WTC11 (cell line): Measurements from ENCODE around the gene CLECL1. TPM values are rescaled to one million over a fixed set of nuclear protein-coding genes. Genes with fewer than 3 reads are reported as not detected.

Experiments
- ATAC-seq: fragments of 200-7000 bp; cut with Tn5 transposase; 2 replicates; pipeline ENCODE4 v1.10.0; 2021; ENCODE audit warnings: mild to moderate bottlenecking, moderate library complexity
- CTCF ChIA-PET: fragments of 300-600 bp; sonication (Branson Sonifier 250); formaldehyde crosslinking; loops from one replicate; lab custom pipeline; 2021; ENCODE audit warnings: antibody characterized with exemption; lab: Charles Lee
- POLR2A ChIA-PET: fragments of 350-600 bp; sonication (Branson Sonifier 250); formaldehyde crosslinking; loops from one replicate; lab custom pipeline; 2021; ENCODE audit warnings: antibody characterized with exemption; lab: Charles Lee
- DNase-seq: peaks from one replicate; pipeline ENCODE4 v3.0.0; 2021; ENCODE audit warnings: low spot score
- H3K27ac Mint-ChIP-seq: 2 replicates; pipeline ENCODE4 v1.8.0; 2021; ENCODE audit warnings: mixed read lengths
- H3K27me3 Mint-ChIP-seq: 2 replicates; pipeline ENCODE4 v1.8.0; 2021; ENCODE audit warnings: low read depth, mild to moderate bottlenecking, moderate library complexity, mixed read lengths
- H3K36me3 Mint-ChIP-seq: 2 replicates; pipeline ENCODE4 v1.8.0; 2021; ENCODE audit warnings: mixed read lengths
- H3K4me1 Mint-ChIP-seq: 2 replicates; pipeline ENCODE4 v1.8.0; 2022; ENCODE audit warnings: mixed read lengths
- H3K4me3 Mint-ChIP-seq: 2 replicates; pipeline ENCODE4 v1.8.0; 2021; ENCODE audit warnings: mild to moderate bottlenecking, moderate library complexity, mixed read lengths
- H3K9me3 Mint-ChIP-seq: 2 replicates; pipeline ENCODE4 v1.8.0; 2021; ENCODE audit warnings: mixed read lengths
- ATF1 ChIP-seq: sonication (generic); formaldehyde crosslinking; IDR thresholded peaks from 2 replicates; pipeline ENCODE4 v1.8.1; 2023; ENCODE audit warnings: mild to moderate bottlenecking, moderate library complexity, missing genetic modification reagents
- CDX4 ChIP-seq: fragments of 250-450 bp; sonication (Bioruptor Pico); IDR thresholded peaks from 2 replicates; pipeline ENCODE4 v1.9.0; 2021; ENCODE audit warnings: moderate library complexity, mild to moderate bottlenecking, inconsistent platforms, borderline replicate concordance
- E2F5 ChIP-seq: sonication (generic); formaldehyde crosslinking; IDR thresholded peaks from 2 replicates; pipeline ENCODE4 v1.8.1; 2022; ENCODE audit warnings: mild to moderate bottlenecking, moderate library complexity, missing genetic modification reagents
- ELF4 ChIP-seq: sonication (generic); formaldehyde crosslinking; IDR thresholded peaks from 2 replicates; pipeline ENCODE4 v1.8.1; 2022; ENCODE audit warnings: low read depth, mild to moderate bottlenecking, moderate library complexity, missing genetic modification reagents
- ESRRA ChIP-seq: sonication (generic); formaldehyde crosslinking; IDR thresholded peaks from 2 replicates; pipeline ENCODE4 v1.8.1; 2022; ENCODE audit warnings: mild to moderate bottlenecking, missing genetic modification reagents, borderline replicate concordance
- ETV6 ChIP-seq: sonication (generic); formaldehyde crosslinking; IDR thresholded peaks from 2 replicates; pipeline ENCODE4 v1.8.1; 2022; ENCODE audit warnings: mild to moderate bottlenecking, missing genetic modification reagents
- NFE2L1 ChIP-seq: sonication (generic); formaldehyde crosslinking; IDR thresholded peaks from 2 replicates; pipeline ENCODE4 v1.8.1; 2023; ENCODE audit warnings: missing genetic modification reagents
- NFYB ChIP-seq: sonication (generic); formaldehyde crosslinking; conservative IDR thresholded peaks from 2 replicates; pipeline ENCODE4 v1.8.0; 2022; ENCODE audit warnings: low read depth, missing genetic modification reagents
- NR1H2 ChIP-seq: sonication (generic); formaldehyde crosslinking; IDR thresholded peaks from 2 replicates; pipeline ENCODE4 v1.9.0; 2021; ENCODE audit warnings: mild to moderate bottlenecking, moderate library complexity, missing genetic modification reagents
- NR2C2 ChIP-seq: sonication (generic); formaldehyde crosslinking; IDR thresholded peaks from 2 replicates; pipeline ENCODE4 v1.8.0; 2022; ENCODE audit warnings: mild to moderate bottlenecking, missing genetic modification reagents
- TCF7 ChIP-seq: sonication (generic); formaldehyde crosslinking; IDR thresholded peaks from 2 replicates; pipeline ENCODE4 v1.8.0; 2022; ENCODE audit warnings: mild to moderate bottlenecking, low read depth, missing genetic modification reagents, moderate library complexity
- ZBTB21 ChIP-seq: sonication (generic); formaldehyde crosslinking; IDR thresholded peaks from 2 replicates; pipeline ENCODE4 v1.8.1; 2023; ENCODE audit warnings: mild to moderate bottlenecking, missing genetic modification reagents, borderline replicate concordance
- ZNF121 ChIP-seq: sonication (generic); formaldehyde crosslinking; IDR thresholded peaks from 2 replicates; pipeline ENCODE4 v1.8.0; 2023; ENCODE audit warnings: missing genetic modification reagents
- ZNF138 ChIP-seq: sonication (generic); formaldehyde crosslinking; conservative IDR thresholded peaks from 2 replicates; pipeline ENCODE4 v1.8.1; 2022; ENCODE audit warnings: mild to moderate bottlenecking, moderate library complexity, missing genetic modification reagents
- ZNF219 ChIP-seq: sonication (generic); formaldehyde crosslinking; IDR thresholded peaks from 2 replicates; pipeline ENCODE4 v1.8.0; 2023; ENCODE audit warnings: missing genetic modification reagents, mild to moderate bottlenecking, borderline replicate concordance
- ZNF232 ChIP-seq: sonication (generic); formaldehyde crosslinking; IDR thresholded peaks from 2 replicates; pipeline ENCODE4 v1.8.0; 2022; ENCODE audit warnings: mild to moderate bottlenecking, missing genetic modification reagents
- ZNF671 ChIP-seq: fragments of 250-450 bp; sonication (Bioruptor Pico); IDR thresholded peaks from 2 replicates; pipeline ENCODE4 v1.8.0; 2021; ENCODE audit warnings: mild to moderate bottlenecking
- total RNA-seq: library from RNA; stranded (reverse); gene quantifications from 3 replicates; pipeline ENCODE4 v1.2.3, GENCODE V29; 2021
- TF ChIP-seq, protein P1 (sequence below): fragments of 250-450 bp; sonication (Bioruptor Pico); conservative IDR thresholded peaks from 2 replicates; pipeline ENCODE4 v1.9.0; 2021; ENCODE audit warnings: mild to moderate bottlenecking
- TF ChIP-seq, protein P2 (sequence below): sonication (generic); formaldehyde crosslinking; conservative IDR thresholded peaks from 2 replicates; pipeline ENCODE4 v1.8.1; 2023; ENCODE audit warnings: mild to moderate bottlenecking, low read depth, missing genetic modification reagents, moderate library complexity

The CLECL1 gene
- total RNA-seq, 1 experiment from 2014 or later: not detected

DNA sequence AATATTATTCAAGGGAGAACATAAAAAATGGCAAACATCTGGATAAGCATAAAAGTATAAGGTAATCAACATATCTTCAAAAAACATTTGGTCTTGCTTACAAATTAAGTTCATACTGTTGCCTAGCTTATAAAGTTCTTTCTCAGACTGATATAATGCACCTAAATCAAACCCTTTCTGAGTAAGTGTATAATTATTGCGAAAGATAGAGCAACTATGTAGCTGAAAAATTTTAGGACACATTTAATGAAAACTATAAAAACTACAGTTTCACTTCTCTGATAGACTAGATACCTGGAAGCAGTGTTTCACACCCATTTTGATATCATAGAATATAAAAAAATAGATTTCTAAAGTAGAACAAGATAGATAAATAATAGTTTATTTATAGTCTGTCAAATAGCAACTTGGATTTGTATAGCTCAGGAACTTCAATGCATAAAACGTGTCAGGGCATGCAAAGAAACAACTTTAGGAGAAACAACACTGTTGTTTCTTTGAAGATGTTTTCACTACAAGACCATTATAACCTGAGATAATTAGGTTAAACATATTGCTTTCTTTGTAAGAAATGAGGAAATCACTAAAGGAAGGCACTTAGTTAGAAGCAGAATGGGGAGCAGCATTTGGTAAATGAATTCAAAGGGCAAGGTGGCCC is 7.6 kb downstream of the CLECL1 start:
- ChIA-PET POLR2A (no interaction called here), CTCF (interaction anchor here (1.4 to 1.6 kb wide), 2 partner anchors 17 to 18 kb away, joined by 6 to 8 read pairs; no protein-coding TSS in a partner anchor)
- H3K9me3 Mint-ChIP-seq: no peaks in the 10 kb centered on the region
- no peak overlapping the region for H3K27ac Mint-ChIP-seq
- H3K36me3 Mint-ChIP-seq: no peaks in the 10 kb centered on the region
- no peaks in the 10 kb centered on the region; the same call in 1 of the 2 replicates for H3K4me1 Mint-ChIP-seq
- TF ChIP-seq ZNF138 (CRISPR knock-in tag): no peak
- TF ChIP-seq ZNF671 (CRISPR knock-in tag): no peak
- TF ChIP-seq CDX4: no peak
- TF ChIP-seq, protein P1, sequence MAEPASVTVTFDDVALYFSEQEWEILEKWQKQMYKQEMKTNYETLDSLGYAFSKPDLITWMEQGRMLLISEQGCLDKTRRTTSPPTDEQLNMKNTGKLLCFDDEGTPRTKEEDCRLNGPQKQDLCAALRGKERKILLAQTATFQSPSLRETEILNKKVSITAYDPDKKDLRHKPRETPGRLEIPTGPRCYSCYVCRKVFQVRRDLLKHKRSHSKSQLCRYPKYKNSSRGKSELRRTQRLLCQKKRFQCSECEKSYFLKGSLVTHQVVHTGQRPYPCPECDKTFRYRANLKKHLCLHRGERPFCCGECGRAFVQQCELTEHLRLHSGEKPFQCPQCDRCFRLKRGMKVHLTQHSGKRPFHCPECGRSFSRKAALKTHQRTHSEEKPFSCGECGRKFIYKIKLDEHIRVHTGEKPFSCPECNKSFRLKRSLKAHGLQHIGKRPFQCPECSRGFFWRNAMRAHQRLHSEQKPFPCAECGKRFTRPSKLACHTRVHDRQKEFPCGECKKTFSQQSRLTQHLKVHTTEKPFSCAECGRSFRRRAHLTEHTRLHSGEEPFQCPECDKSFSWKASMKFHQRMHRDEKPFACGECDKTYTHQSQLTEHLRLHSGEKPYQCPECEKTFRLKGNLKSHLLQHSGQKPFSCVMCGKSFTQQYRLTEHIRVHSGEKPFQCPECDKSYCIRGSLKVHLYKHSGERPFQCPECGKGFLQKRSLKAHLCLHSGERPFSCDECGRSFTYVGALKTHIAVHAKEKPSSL (CRISPR knock-in tag): no peak
- no peak for TF ChIP-seq ZNF232 (CRISPR knock-in tag)
- TF ChIP-seq ETV6 (CRISPR knock-in tag): no peak
- TF ChIP-seq NR2C2 (CRISPR knock-in tag): no peak
- no peak for TF ChIP-seq E2F5 (CRISPR knock-in tag)
- TF ChIP-seq NFYB: no peak
- no peak overlapping the region for H3K4me3 Mint-ChIP-seq
- DNase-seq (no peak), ATAC-seq (no peak)
- H3K27me3 Mint-ChIP-seq: no peaks in the 10 kb centered on the region; the same call in 1 of the 2 replicates

- POLR2A ChIA-PET: no interaction called here
These were observed 8.9 kb downstream of the CLECL1 start for GRCh38 chr12:9724023-9724422.

DNA sequence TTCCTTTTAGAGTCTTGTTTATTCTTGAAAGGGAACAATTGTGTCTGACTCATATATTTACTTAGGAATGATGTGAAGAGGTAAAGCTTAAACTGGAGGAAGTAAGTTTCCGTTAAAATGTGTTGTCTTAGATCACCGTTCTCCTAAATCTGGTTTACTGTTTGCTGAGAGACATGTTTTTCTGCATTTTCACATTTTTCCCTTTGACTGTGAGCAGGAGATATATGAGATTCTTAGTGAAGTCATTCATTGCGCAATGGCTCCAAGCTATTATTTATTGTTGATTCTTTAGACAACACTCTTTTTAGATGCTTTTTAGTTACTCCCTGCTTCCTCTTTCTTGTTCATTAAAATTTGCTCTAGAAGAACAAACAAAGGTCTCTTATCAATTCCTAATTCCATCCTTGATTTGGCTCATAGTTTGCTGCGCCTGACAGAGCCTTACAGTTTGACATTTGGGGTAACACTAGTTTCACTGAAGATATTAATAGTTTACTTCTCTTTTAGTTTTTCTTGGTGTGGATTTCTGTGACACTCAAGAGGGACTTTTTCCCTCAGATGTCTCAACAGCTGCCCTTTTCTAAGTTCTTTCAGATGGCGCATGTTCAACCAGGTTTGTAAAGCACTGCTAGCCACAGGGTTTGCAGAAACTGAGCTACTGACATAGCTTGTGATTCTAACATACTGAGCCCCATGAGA is 11.4 kb downstream of the CLECL1 start:
- POLR2A ChIA-PET: no interaction called here
- no peak overlapping the region for H3K4me3 Mint-ChIP-seq
- CTCF ChIA-PET: interaction anchor here (1.0 to 1.6 kb wide), 2 partner anchors 13 to 22 kb away, joined by 4 to 7 read pairs; no protein-coding TSS in a partner anchor
- DNase-seq (no peak), ATAC-seq (no peak)
- TF ChIP-seq ZNF232 (CRISPR knock-in tag): no peak
- no peak for TF ChIP-seq ZNF121 (CRISPR knock-in tag)
- no peak for TF ChIP-seq NR1H2
- no peak for TF ChIP-seq TCF7 (CRISPR knock-in tag)
- TF ChIP-seq, protein P2, sequence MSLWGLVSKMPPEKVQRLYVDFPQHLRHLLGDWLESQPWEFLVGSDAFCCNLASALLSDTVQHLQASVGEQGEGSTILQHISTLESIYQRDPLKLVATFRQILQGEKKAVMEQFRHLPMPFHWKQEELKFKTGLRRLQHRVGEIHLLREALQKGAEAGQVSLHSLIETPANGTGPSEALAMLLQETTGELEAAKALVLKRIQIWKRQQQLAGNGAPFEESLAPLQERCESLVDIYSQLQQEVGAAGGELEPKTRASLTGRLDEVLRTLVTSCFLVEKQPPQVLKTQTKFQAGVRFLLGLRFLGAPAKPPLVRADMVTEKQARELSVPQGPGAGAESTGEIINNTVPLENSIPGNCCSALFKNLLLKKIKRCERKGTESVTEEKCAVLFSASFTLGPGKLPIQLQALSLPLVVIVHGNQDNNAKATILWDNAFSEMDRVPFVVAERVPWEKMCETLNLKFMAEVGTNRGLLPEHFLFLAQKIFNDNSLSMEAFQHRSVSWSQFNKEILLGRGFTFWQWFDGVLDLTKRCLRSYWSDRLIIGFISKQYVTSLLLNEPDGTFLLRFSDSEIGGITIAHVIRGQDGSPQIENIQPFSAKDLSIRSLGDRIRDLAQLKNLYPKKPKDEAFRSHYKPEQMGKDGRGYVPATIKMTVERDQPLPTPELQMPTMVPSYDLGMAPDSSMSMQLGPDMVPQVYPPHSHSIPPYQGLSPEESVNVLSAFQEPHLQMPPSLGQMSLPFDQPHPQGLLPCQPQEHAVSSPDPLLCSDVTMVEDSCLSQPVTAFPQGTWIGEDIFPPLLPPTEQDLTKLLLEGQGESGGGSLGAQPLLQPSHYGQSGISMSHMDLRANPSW (CRISPR knock-in tag): no peak
- no peaks in the 10 kb centered on the region; the same call in 1 of the 2 replicates for H3K4me1 Mint-ChIP-seq
- no peaks in the 10 kb centered on the region for H3K36me3 Mint-ChIP-seq
- no peaks in the 10 kb centered on the region for H3K9me3 Mint-ChIP-seq
- no peak overlapping the region for H3K27ac Mint-ChIP-seq
- H3K27me3 Mint-ChIP-seq: no peaks in the 10 kb centered on the region; the same call in 1 of the 2 replicates

More at GRCh38 chr12:9724023-9724422, 8.9 kb downstream of the CLECL1 start:
- TF ChIP-seq ATF1 (CRISPR knock-in tag): no peak
- no peak for TF ChIP-seq NR2C2 (CRISPR knock-in tag)
- TF ChIP-seq ELF4 (CRISPR knock-in tag): no peak
- no peak for TF ChIP-seq ZNF219 (CRISPR knock-in tag)
- TF ChIP-seq ESRRA (CRISPR knock-in tag): no peak
- TF ChIP-seq ZBTB21: no peak
- TF ChIP-seq NFE2L1 (CRISPR knock-in tag): no peak
- ATAC-seq (no peak), DNase-seq (no peak)
- H3K4me3 Mint-ChIP-seq: no peak overlapping the region
- no peaks in the 10 kb centered on the region; the same call in 1 of the 2 replicates for H3K4me1 Mint-ChIP-seq
- no peaks in the 10 kb centered on the region for H3K36me3 Mint-ChIP-seq
- CTCF ChIA-PET: interaction anchor here (1.0 to 1.6 kb wide), 2 partner anchors 19 to 26 kb away, joined by 3 to 6 read pairs; no protein-coding TSS in a partner anchor
- no peaks in the 10 kb centered on the region for H3K9me3 Mint-ChIP-seq
- H3K27me3 Mint-ChIP-seq: no peaks in the 10 kb centered on the region; the same call in 1 of the 2 replicates
- no peak overlapping the region for H3K27ac Mint-ChIP-seq
